AG08395 (cell line): Measurements from ENCODE around the gene NUDT6.

Source experiments
- DNase-seq: peaks from one replicate; pipeline ENCODE4 v3.0.0; 2012; ENCODE audit warnings: mixed read lengths, low spot score

NUDT6 gene

GRCh38 chr4:122914292-122914904 lies 8.0 kb downstream of the NUDT6 start:
- DNase-seq: no peak

- DNase-seq: no peak
Observed at GRCh38 chr4:122912810-122913575, 9.4 kb downstream of the NUDT6 start.

- DNase-seq: no peak
Observed at GRCh38 chr4:122911588-122911987, 10.8 kb downstream of the NUDT6 start.

- DNase-seq: no peak
Observed at GRCh38 chr4:122909683-122910082, 12.7 kb downstream of the NUDT6 start.

GRCh38 chr4:122908223-122908622 lies 14.2 kb downstream of the NUDT6 start:
- no peak for DNase-seq

- no peak for DNase-seq
Observed at GRCh38 chr4:122906859-122907305, 15.5 kb downstream of the NUDT6 start.

- no peak for DNase-seq
Observed at GRCh38 chr4:122903766-122904288, 18.6 kb downstream of the NUDT6 start.

GRCh38 chr4:122901247-122902010 lies 21.0 kb downstream of the NUDT6 start:
- DNase-seq: no peak

- DNase-seq: no peak
Observed at GRCh38 chr4:122900314-122900713, 22.1 kb downstream of the NUDT6 start.

GRCh38 chr4:122899682-122900081 lies 22.7 kb downstream of the NUDT6 start:
- no peak for DNase-seq

GRCh38 chr4:122898370-122899150 lies 23.8 kb downstream of the NUDT6 start:
- peak; percentile 71 for DNase-seq

GRCh38 chr4:122896270-122896669 lies 26.1 kb downstream of the NUDT6 start:
- no peak for DNase-seq

GRCh38 chr4:122895336-122895995 lies 26.9 kb downstream of the NUDT6 start:
- DNase-seq: no peak

GRCh38 chr4:122894827-122895226 lies 27.6 kb downstream of the NUDT6 start:
- no peak for DNase-seq

- no peak for DNase-seq
Observed at GRCh38 chr4:122890147-122890795, 32.1 kb downstream of the NUDT6 start.

GRCh38 chr4:122889726-122890125 lies 32.7 kb downstream of the NUDT6 start:
- no peak for DNase-seq

- DNase-seq: no peak
Observed at GRCh38 chr4:122884499-122884898, 37.9 kb downstream of the NUDT6 start.

GRCh38 chr4:122882857-122883735 lies 39.3 kb downstream of the NUDT6 start:
- DNase-seq: peak; percentile 26

- DNase-seq: no peak
Observed at GRCh38 chr4:122879001-122879400, 43.4 kb downstream of the NUDT6 start.

- DNase-seq: no peak
Observed at GRCh38 chr4:122876456-122876855, 45.9 kb downstream of the NUDT6 start.
